Hypothalamus (tissue), 51 donors: Measurements from ENCODE around the gene MLNR.

ENCODE experiments used
- DNase-seq, 51 donors: peaks; one replicate each; lab custom pipeline; 2025; lab: John Stamatoyannopoulos, UW

The MLNR gene

GRCh38 chr13:49220036-49220855, at the start of gene MLNR:
Gene MLNR, plus strand, starts transcription at chr13:49220338. Its CDS starts 0 bp downstream, at chr13:49220338.
- DNase-seq, result no peak

DNA sequence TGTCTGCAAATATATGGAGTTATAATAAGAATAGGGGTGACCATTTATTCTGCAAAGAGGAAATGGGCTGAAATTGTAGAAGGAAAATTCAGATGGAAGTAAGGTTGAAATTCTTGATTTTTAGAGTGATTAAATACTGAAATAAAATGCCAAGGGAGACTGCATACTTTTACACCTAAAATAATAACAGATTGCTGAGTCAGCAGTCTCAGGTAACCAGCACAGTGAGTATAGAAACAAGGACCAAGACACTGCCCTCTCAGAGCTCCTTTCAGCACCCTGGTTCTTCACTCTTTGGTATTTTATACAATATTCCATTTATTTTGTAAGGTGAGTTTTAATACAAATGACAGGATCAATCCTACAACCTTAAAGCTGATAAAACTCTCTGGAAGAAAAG, 48.8 kb upstream of the MLNR start:
- no peak for DNase-seq

GRCh38 chr13:49183672-49184325, 36.3 kb upstream of the MLNR start:
- no peak for DNase-seq

GRCh38 chr13:49184621-49185020, 35.5 kb upstream of the MLNR start:
- no peak for DNase-seq

GRCh38 chr13:49185264-49185663, 34.9 kb upstream of the MLNR start:
- no peak for DNase-seq

DNA sequence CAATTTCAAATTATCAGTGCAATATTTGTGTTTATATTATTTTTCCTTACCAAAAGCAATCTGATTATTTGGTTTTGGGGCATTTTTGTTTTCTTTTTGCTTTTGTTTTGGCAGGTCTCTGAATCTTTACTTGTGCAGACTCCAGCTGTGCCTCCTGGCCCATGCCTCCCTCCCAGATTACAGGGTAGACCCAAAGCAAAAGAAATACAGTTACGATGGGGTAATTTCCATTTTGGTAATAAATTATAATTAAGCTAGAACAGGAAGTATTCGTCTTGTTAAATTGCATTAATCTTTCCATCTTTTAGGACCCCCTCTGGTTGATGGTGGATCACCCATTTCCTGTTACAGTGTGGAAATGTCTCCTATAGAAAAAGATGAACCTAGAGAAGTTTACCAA, 29.2 kb upstream of the MLNR start:
- DNase-seq, result no peak

- DNase-seq, result no peak
These were observed 13.5 kb upstream of the MLNR start for GRCh38 chr13:49206641-49207040.

DNA sequence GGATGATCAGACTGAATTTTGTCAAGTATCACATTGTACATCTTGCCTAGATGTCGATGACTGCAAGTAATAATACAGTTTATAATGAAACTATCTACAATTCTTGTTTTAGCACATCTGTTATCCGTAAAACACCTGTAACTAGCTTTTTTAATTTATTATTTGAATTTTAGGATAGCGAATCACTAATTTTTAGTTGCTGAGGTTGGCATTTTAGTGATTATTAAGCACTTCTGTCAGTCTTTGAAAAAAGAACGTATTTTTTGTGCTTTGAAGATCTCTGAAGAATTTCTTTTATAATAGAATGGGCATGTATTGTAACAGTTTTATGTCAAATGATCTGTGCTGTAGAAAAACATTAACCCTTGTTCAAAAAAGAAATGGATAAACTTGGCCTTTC, 11.5 kb upstream of the MLNR start:
- no peak for DNase-seq

- DNase-seq, result no peak
These were observed 10.0 kb upstream of the MLNR start for GRCh38 chr13:49210114-49210513.

DNA sequence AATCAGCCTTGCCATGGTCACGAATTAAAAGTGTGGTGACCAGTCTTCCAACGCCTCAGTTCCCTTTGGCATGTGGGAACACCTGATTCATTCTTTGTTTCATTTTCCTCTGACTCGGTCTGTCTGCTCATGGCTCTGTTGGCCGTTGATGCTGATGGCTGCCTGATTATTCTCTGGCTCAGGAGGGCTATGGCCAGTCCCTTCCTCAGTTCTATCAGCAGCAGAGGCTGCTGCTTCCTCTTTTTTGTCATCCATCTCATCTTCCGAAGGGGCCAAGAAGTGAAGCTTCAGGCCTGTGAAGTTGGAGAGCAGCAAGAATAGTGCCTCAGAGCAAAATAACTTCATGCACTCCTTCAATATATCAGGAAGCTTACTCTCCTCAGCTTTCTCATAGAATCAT, 9.5 kb upstream of the MLNR start:
- DNase-seq, result no peak

DNA sequence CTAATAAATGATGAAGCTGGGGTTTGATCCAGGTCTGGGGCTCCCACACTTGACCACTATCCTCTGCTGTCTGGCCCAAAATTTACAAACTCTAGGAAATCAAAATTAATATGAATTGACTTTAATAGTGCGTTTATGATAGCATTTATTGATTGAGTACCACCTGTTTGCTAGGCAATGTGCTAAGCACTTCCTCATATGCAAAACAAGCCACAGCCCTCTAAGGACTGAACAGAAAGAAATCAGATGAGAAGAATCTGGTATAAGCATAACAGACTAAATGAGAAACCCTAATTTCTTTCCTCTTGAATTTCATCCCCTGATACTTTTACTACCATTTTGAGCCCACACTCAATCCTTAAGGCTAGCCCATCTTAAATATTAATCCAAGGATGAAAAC, 6.6 kb upstream of the MLNR start:
- no peak for DNase-seq

- DNase-seq, result peak in 1 of 51 donors; percentile 29
These were observed 5.9 kb upstream of the MLNR start for GRCh38 chr13:49213997-49214916.

- peak in 9 of 51 donors; percentile 7 to 25 (median 13) for DNase-seq
These were observed 5.2 kb upstream of the MLNR start for GRCh38 chr13:49214917-49215376.

DNA sequence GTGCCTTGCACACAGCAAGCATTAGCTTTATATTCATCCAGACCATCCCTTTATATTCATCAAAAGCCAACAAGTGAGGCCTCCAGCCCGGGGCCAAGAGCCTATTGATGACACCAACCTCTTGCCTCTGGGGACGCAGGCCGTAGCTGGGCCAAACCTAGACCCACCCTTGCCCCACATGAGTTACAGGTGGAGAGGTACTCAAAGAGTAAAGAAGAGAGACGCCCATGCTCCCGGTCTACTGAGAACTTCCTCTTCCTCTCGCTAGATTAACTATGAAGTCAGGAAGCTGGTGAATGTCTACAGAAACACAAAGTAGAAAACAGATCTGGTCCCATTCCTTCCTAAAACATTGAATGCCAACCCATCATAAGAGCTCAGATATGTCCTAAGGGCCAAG, 3.8 kb upstream of the MLNR start:
- no peak for DNase-seq

DNA sequence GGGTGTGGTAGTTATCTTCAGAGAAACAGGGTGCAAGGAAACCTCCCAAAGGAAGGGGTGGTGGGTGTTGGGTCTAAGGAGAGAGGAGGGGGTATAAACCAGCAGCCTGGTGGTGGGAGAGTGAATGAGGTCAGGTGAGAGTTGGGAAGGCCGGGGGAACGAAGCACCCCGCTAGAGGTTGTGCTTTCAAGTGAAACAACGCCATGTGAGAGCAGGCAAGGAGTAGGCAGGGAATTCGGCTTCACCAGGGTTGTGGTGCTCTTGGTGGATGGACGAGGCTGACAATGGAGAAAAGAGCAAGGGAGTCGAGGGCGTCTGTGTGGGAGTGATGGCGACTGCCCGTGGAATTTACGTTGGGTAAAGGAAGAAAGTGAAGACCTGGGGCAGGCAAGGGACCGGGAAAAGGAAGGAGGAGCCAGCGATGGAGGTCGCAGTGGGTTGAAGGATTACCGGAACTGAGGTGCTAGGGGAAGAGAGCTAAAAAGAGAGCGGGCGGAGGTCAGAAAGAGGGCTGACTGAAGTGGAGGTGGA, 2.1 kb upstream of the MLNR start:
- DNase-seq, result no peak

DNA sequence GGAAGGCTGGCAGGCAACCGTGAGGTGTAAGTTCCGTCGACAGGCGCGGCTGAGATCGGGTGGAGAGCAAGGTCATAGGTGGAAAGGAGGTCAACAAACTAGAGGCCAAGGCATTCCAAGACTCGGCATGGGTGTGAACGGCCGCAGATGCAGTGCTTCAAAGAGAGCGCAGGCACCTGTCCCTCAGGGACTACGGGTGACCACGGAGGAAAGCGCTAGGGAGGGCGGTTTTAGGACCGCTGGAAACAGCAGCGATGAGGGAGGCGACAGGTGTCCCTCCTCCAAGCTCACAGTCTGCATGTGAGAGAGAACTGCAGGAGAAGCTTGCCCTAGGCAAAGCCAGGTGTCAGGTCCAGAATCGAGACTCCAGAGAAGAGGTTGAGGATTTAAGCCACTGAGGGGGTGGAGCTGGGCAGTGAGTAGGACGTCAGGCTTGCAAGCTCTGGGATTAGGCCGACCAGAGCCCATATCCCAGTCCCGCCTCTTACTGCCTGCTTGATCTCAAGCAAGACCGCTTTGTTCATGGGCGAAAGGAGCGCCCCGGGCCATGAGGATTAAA, 1.6 kb upstream of the MLNR start:
- no peak for DNase-seq

GRCh38 chr13:49219647-49220035, 497 bp upstream of the MLNR start:
- DNase-seq, result no peak

DNA sequence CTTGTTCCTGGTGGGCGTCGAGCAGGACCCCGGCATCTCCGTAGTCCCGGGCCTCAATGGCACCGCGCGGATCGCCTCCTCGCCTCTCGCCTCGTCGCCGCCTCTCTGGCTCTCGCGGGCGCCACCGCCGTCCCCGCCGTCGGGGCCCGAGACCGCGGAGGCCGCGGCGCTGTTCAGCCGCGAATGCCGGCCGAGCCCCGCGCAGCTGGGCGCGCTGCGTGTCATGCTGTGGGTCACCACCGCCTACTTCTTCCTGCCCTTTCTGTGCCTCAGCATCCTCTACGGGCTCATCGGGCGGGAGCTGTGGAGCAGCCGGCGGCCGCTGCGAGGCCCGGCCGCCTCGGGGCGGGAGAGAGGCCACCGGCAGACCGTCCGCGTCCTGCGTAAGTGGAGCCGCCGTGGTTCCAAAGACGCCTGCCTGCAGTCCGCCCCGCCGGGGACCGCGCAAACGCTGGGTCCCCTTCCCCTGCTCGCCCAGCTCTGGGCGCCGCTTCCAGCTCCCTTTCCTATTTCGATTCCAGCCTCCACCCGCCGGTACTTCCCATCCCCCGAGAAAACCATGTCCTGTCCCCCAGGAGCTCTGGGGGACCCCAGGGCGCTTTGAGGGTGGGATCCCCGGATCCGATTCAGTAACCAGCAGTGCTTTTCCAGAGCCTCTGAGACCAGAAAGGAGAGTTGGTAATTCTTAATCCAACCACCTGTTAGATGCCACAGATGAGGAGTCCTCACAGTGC, 885 bp downstream of the MLNR start:
- no peak for DNase-seq

DNA sequence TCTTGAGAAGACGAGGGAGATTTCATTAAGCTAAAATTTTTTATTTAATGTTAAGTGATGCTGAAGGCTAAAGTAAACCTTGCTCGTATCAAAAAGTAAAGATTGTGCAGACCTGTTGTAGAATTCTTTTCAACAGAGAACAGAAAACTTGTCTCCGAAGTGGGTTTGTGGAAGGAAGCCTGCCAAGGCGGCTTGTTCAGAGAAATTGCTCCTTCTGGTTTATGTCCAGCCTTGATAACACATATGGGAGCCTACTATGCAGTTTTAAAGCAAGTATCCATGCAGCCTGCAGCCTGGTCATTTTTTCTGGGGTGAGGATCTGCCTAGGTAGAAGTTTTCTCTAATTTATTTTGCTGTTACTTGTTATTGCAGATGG, 1.4 kb downstream of the MLNR start:
- no peak for DNase-seq
